GM12873 (cell line): ENCODE measurements around the gene RASIP1.

Experiments used
- CTCF ChIP-seq: IDR thresholded peaks from 2 replicates; pipeline ENCODE4 v1.5.1; 2012; ENCODE audit warnings: low read depth, mild to moderate bottlenecking, moderate library complexity, low read length, control low read depth; ENCODE audit not compliant: insufficient read depth; ENCODE audit errors: missing control alignments

The RASIP1 gene

GRCh38 chr19:48756686-48757085 lies 16.3 kb upstream of the RASIP1 start:
- TF ChIP-seq CTCF = no peak

GRCh38 chr19:48756212-48756611 lies 15.8 kb upstream of the RASIP1 start:
- TF ChIP-seq CTCF = no peak

- TF ChIP-seq CTCF = no peak
These were observed 15.4 kb upstream of the RASIP1 start for GRCh38 chr19:48755787-48756186.

- TF ChIP-seq CTCF = no peak
These were observed 14.8 kb upstream of the RASIP1 start, which contains the start of gene FGF21 for GRCh38 chr19:48755084-48755641. Gene FGF21, plus strand, starts transcription at chr19:48755524. Its CDS starts 713 bp downstream, at chr19:48756237.

- no peak for TF ChIP-seq CTCF
These were observed 12.3 kb upstream of the RASIP1 start, which contains the start of gene FUT1 for GRCh38 chr19:48752496-48753365. Gene FUT1, minus strand, starts transcription at chr19:48752641. Its CDS starts 1,360 bp downstream, at chr19:48751281.

GRCh38 chr19:48751845-48752495 lies 11.6 kb upstream of the RASIP1 start:
- TF ChIP-seq CTCF = no peak
